ENCODE results near the gene SERPINA12.
A peak's percentile ranks its signal among the peaks of the same experiment; 100 is the strongest.

Gene SERPINA12

GRCh38 chr14:94469261-94469660, 40.0 kb downstream of the SERPINA12 start:
- no peak for DNase-seq
- no peak overlapping the region for H3K4me3 Mint-ChIP-seq
- TF ChIP-seq CTCF (IDR thresholded peaks at IDR 0.05), result no peak
- no peaks in the 10 kb centered on the region for H3K4me1 Mint-ChIP-seq
- H3K9me3 Mint-ChIP-seq, result peaks cover 14% of the 10 kb centered on the region
- no peaks in the 10 kb centered on the region for H3K36me3 Mint-ChIP-seq (ENCODE audit: low read depth)
- H3K27me3 Mint-ChIP-seq (ENCODE audit: low read depth, poor library complexity), result peaks cover 32% of the 10 kb centered on the region
- H3K27ac Mint-ChIP-seq, result no peak overlapping the region

- no peaks in the 10 kb centered on the region for H3K4me1 Mint-ChIP-seq
- H3K27me3 Mint-ChIP-seq (ENCODE audit: low read depth, poor library complexity), result peaks cover 34% of the 10 kb centered on the region
- peak overlapping the region; percentile 6 for H3K27ac Mint-ChIP-seq
- no peak overlapping the region for H3K4me3 Mint-ChIP-seq
- DNase-seq, result no peak
- no peaks in the 10 kb centered on the region for H3K36me3 Mint-ChIP-seq (ENCODE audit: low read depth)
- TF ChIP-seq CTCF (IDR thresholded peaks at IDR 0.05), result no peak
- peaks cover 17% of the 10 kb centered on the region for H3K9me3 Mint-ChIP-seq
These were observed 41.3 kb downstream of the SERPINA12 start for GRCh38 chr14:94467728-94468520.

GRCh38 chr14:94466706-94467370, 42.4 kb downstream of the SERPINA12 start:
- TF ChIP-seq CTCF (IDR thresholded peaks at IDR 0.05), result no peak
- H3K36me3 Mint-ChIP-seq (ENCODE audit: low read depth), result no peaks in the 10 kb centered on the region
- no peak overlapping the region for H3K4me3 Mint-ChIP-seq
- H3K27ac Mint-ChIP-seq, result no peak overlapping the region
- no peak for DNase-seq
- H3K27me3 Mint-ChIP-seq (ENCODE audit: low read depth, poor library complexity), result peaks cover 32% of the 10 kb centered on the region
- H3K9me3 Mint-ChIP-seq, result peaks cover 17% of the 10 kb centered on the region
- H3K4me1 Mint-ChIP-seq, result peaks cover 5% of the 10 kb centered on the region

- peaks cover 23% of the 10 kb centered on the region for H3K27me3 Mint-ChIP-seq (ENCODE audit: low read depth, poor library complexity)
- H3K4me3 Mint-ChIP-seq, result no peak overlapping the region
- TF ChIP-seq CTCF (IDR thresholded peaks at IDR 0.05), result no peak
- no peak for DNase-seq
- peaks cover 11% of the 10 kb centered on the region for H3K4me1 Mint-ChIP-seq
- H3K36me3 Mint-ChIP-seq (ENCODE audit: low read depth), result no peaks in the 10 kb centered on the region
- H3K27ac Mint-ChIP-seq, result no peak overlapping the region
- peaks cover 24% of the 10 kb centered on the region for H3K9me3 Mint-ChIP-seq
These were observed 44.2 kb downstream of the SERPINA12 start for GRCh38 chr14:94465042-94465441.

GRCh38 chr14:94464290-94464689, 45.0 kb downstream of the SERPINA12 start:
- no peak for DNase-seq
- peaks cover 27% of the 10 kb centered on the region for H3K9me3 Mint-ChIP-seq
- no peak overlapping the region for H3K27ac Mint-ChIP-seq
- no peaks in the 10 kb centered on the region for H3K36me3 Mint-ChIP-seq (ENCODE audit: low read depth)
- H3K4me3 Mint-ChIP-seq, result no peak overlapping the region
- peaks cover 11% of the 10 kb centered on the region for H3K4me1 Mint-ChIP-seq
- no peak for TF ChIP-seq CTCF (IDR thresholded peaks at IDR 0.05)
- peaks cover 23% of the 10 kb centered on the region for H3K27me3 Mint-ChIP-seq (ENCODE audit: low read depth, poor library complexity)
